GM21737 (cell line): ENCODE results near the gene ILK.

ENCODE experiments used
- ATAC-seq: cut with Tn5 transposase; IDR thresholded peaks from one replicate; pipeline ENCODE4 v1.9.1; 2021; ENCODE audit warnings: mild to moderate bottlenecking, moderate library complexity; ENCODE audit not compliant: unreplicated experiment

Gene ILK

GRCh38 chr11:6603287-6604080 is at the start of gene ILK, which contains the start of gene RRP8:
Gene ILK, plus strand, starts transcription at chr11:6603774. Its CDS starts 498 bp downstream, at chr11:6604272.
Gene RRP8, minus strand, starts transcription at chr11:6603616. Its CDS starts 114 bp downstream, at chr11:6603502.
- peak; percentile 67 for ATAC-seq

GRCh38 chr11:6554828-6555706 is 48.5 kb upstream of the ILK start:
- no peak for ATAC-seq

DNA sequence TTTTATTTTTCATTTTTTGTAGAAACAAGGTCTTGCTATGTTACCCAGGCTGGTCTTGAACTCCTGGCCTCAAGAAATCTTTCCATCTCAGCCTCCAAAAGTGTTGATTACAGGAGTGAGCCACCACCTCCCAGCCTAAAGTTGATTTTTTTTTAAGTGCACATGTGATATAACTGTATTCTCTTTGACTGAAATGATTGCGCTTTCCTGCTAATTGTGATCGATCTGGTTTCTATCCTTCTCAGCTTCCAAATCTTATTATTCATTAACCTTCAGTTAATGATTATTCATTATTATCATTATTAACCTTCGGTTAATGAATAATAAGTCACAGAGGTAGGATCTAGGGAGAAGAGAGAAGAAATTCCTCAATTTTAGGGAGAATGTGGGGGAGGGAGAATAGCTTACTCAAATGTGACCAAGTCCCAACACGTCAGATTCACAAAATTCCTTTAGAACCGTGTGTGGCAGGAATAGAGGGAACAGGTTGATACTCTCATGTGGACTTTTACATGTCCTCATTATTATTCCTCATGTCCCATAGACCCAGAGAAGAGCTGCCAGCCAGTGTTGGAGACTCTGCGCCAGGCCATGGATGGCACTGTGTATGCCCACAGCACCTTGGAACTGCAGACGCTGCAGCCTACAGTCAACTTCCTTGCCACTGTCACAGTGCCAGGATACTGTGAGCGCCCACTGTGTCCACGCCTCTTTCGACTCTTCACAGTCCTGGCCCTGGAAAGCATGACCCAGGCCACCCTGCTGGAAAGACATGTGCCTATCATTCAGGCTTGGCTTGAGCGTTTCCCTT is 47.2 kb upstream of the ILK start:
- ATAC-seq = no peak

DNA sequence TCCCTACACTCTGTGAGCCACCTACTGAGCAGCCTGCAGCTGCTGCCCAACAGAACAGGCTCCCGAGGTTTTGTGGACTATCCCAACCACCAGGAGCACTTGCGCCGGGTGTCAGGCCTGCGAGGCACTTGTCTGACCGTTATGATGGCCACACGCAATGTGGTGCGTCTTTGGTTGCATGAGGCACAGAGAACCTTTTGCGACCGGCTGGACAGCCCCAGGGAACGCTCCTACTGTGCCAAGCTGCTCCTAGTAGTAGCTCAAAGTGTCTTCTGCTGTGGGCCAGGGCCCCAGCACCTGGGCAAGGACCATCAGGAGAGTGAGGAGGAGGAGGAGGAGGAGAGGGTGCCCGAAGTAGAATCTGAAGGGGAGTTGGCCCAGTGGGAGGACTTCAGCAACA is 46.5 kb upstream of the ILK start:
- no peak for ATAC-seq

DNA sequence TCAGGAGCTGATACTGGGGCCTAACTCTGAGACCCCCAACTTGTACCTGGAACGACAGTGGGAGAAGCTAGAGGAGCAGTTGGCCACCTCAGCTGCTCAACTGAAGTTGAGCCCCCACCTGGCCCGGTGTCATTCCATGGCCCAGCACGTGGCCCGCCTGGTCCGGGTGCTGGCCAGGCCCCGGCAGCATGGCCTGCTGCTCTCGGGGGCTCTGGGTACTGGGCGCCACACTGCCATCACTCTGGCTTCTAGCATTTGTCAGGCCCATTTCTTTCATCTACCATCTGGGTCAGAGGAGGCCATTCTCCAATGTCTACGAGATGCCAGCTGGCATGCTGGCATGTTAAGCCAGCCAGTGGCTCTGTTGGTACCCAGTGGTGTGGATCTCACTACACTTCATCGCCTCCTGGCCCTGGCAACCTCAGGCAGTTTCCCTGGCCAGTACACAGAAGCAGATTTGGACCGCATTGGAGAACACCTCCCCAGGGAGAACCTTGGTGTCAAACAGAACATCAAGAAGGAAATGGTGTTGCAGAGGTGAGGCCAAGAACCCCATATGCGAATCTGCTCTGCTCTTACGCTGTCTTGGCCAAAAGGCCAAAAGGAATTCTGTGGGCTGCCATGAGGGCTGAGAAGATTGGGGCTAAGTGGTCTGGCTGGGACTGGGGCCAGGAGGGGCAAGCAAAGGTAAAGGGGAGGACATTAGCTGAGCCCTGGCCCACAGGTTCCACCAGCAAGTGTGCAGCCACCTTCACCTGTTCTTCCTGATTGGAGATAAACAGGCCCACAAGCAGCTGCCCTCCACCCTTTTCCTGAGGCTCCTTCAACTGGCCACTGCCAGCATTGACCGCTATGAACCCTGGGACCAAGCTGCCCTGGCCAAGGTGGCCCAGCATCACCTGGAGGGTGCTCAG is 45.6 kb upstream of the ILK start:
- ATAC-seq = no peak

DNA sequence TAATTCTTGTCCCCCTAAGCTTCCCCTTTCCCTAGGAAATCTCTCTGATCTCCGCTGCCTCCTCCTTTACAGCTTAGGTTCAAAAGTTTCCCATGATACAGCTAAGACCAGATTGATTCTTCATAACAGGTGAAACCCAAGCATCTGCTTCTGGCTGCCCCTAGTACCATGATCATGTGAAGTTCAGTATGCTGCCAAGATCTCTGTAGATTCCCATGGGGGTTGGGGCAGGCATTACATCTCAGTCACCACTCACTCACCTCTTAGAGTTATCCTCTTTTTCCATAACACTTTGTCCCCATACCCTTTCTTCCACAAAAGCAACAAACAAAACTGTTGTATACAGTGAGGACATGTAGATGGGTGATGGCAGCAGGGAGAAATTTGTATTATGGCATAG is 44.2 kb upstream of the ILK start:
- no peak for ATAC-seq

- no peak for ATAC-seq
Observed at GRCh38 chr11:6561288-6561687, 42.3 kb upstream of the ILK start.

DNA sequence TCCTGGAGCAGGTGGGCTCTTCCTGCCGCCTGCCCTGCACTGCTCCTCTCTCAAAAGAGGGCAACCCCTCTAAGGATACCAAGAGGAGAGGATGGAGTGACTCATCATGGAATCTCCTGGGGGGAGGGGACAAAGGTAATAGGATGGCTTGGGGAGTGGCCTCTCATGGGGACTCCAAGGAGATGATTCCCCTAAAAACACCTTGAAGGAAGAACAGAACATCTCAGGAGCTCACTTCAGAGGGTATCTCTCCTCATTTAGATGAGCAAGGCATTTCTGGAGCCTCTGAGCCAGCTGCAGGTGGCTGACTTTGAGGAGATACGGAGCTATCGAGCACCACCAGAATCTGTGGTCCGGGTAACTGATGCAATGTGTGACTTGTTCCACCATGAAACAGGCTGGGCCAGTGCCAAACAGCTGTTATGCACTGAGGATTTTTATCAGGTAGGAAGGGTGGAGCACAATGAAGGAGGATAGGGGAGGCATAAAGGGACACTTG is 40.4 kb upstream of the ILK start:
- no peak for ATAC-seq

DNA sequence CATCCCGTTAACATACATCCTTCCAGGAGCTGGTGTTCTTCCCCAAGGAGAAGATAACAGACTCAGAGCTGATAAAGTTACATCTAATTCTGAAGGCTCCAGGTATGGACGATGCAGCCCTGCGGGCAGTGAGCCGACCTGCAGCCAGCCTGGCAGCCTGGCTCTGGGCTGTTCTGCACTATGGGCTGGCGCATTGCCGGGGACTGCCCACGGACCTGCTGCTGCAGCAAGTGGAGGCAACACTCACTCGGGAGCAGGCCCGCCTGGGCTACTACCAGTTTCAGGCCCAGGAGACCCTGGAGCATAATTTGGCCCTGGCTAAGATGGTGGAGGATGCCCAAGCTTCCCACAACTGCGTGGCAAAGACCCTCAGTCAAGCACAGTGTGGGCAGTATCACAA is 39.9 kb upstream of the ILK start:
- no peak for ATAC-seq

GRCh38 chr11:6565325-6565724 is 38.2 kb upstream of the ILK start:
- no peak for ATAC-seq

DNA sequence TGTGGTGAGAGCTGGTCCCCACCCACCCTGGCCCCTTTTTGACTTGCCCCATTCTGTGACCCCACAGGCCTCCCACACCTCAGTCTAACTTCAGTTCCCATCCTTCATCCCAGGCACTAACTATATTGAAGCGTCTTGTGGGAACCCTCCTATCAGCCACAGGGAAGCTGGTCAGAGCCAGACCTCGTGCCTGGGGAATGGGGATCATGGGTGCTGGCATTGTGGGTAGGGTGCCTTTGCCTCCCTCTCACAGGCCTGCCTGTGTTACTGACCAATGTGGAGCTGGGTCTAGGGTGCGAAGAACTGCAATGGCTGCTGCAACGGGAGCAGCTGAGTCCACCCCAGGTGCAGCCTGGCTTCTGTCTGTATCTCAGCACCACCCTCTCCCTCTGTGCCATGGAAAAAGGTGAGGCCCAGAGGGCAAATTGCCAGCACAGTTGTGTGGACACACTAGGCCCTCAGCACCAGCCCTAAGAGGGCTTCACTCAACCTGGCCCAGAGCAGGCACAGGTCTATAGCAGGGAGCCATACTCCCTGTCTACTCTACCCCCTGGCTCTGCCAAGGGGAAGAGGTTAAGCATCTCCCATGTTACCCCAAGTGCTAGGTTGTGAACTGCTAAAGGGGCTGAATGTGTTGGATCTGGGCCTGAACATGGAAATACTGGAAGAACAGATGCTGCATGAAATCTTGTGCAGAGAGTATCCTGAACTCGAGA is 37.4 kb upstream of the ILK start:
- no peak for ATAC-seq

DNA sequence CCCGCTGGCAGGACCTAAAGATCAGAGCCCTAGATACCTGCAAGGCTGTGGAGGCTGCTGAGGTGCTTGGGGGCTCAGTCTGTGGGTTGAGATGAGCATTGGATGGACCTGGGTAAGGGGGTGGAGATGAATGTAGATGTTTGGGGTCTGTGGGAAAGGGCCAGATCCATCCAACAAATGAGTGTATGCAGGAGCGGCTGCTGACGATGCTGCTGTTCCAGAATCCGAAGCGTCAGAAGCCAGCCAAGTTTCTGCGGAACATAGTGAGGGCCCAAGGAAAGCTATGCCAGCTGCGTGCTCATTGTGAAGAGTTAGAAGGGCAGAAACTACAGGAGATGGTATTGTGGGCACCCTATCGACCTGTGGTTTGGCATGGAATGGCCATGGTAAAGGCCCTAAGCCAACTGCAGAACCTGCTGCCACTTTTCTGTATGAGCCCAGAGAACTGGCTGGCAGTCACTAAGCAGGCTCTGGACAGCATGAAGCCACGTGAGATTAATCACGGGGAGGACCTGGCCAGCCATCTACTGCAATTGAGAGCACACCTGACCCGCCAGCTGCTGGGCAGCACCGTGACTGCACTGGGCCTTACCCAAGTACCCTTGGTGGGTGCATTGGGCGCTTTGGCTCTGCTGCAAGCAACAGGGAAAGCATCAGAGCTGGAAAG is 36.7 kb upstream of the ILK start:
- ATAC-seq = no peak

GRCh38 chr11:6567371-6567745 is 36.2 kb upstream of the ILK start:
- no peak for ATAC-seq

- no peak for ATAC-seq
Observed at GRCh38 chr11:6568191-6568918, 35.2 kb upstream of the ILK start.

GRCh38 chr11:6569706-6570105 is 33.9 kb upstream of the ILK start:
- ATAC-seq = no peak

- no peak for ATAC-seq
Observed at GRCh38 chr11:6570691-6571427, 32.7 kb upstream of the ILK start.

DNA sequence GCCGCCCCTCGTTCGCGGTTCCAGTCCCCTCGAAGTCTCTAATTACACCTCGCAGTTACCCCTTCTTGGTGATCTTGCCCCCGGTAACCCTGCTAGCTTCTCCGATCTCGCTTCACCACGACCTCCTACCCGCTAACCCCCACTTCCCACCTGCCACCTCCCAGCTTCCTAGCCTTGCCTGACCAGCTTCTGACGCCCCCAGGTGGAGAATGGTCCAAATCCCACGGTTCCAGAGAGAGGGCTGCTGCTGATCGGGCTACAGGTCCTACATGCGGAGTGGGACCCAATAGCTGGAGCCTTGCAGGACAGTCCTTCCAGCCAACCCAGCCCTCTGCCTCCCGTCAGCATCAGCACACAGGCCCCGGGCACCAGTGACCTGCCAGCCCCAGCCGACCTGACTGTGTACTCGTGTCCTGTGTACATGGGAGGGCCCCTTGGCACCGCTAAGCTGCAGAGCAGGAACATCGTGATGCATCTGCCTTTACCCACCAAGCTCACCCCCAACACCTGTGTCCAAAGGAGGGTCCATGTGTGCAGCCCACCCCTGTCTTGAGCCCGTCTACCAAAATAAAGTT is 32.1 kb upstream of the ILK start:
- ATAC-seq = no peak
